NCI-H345 treated with DMSO at 0.1 percent for 48 hours (cell line): ENCODE results near the gene AHRR.
"Not testable (repeated sequence)": the region's sequence is repeated elsewhere in the genome, so short reads cannot be mapped to it uniquely, and the experiment has no call there.

ENCODE experiments used
- DNase-seq: peaks from one replicate; lab custom pipeline; 2025; ENCODE audit not compliant: unreplicated experiment; lab: John Stamatoyannopoulos, UW

Gene AHRR

GRCh38 chr5:485113-485945 is 163.8 kb downstream of the AHRR start:
- no peak for DNase-seq

- DNase-seq = no peak
Measured at GRCh38 chr5:485946-486491, 164.5 kb downstream of the AHRR start.

GRCh38 chr5:486597-486996 is 165.1 kb downstream of the AHRR start:
- not testable (repeated sequence) for DNase-seq
